ENCODE measurements around the gene KNOP1. TPM values are rescaled to one million over a fixed set of nuclear protein-coding genes. Genes with fewer than 3 reads are reported as not detected.

The KNOP1 gene
- total RNA-seq, 1 donor from 2014 or later: 24.2 TPM

GRCh38 chr16:19662351-19662750 lies 55.7 kb downstream of the KNOP1 start:
- no peaks in the 10 kb centered on the region for H3K27me3 Mint-ChIP-seq (ENCODE audit: unreplicated experiment)
- no peak for TF ChIP-seq CTCF (IDR thresholded peaks at IDR 0.05)
- peaks cover 35% of the 10 kb centered on the region for H3K36me3 Mint-ChIP-seq (ENCODE audit: unreplicated experiment)
- H3K9me3 Mint-ChIP-seq (ENCODE audit: unreplicated experiment): no peaks in the 10 kb centered on the region
- H3K27ac Mint-ChIP-seq (ENCODE audit: unreplicated experiment): no peak overlapping the region
- peaks cover 6% of the 10 kb centered on the region for H3K4me1 Mint-ChIP-seq (ENCODE audit: unreplicated experiment)
- DNase-seq (ENCODE audit: extremely low spot score, unreplicated experiment): no peak
- no peak overlapping the region for H3K4me3 Mint-ChIP-seq (ENCODE audit: unreplicated experiment)

GRCh38 chr16:19660432-19660831 lies 57.6 kb downstream of the KNOP1 start:
- no peaks in the 10 kb centered on the region for H3K9me3 Mint-ChIP-seq (ENCODE audit: unreplicated experiment)
- DNase-seq (ENCODE audit: extremely low spot score, unreplicated experiment): no peak
- no peak overlapping the region for H3K27ac Mint-ChIP-seq (ENCODE audit: unreplicated experiment)
- H3K4me3 Mint-ChIP-seq (ENCODE audit: unreplicated experiment): no peak overlapping the region
- TF ChIP-seq CTCF (IDR thresholded peaks at IDR 0.05): no peak
- no peaks in the 10 kb centered on the region for H3K27me3 Mint-ChIP-seq (ENCODE audit: unreplicated experiment)
- H3K4me1 Mint-ChIP-seq (ENCODE audit: unreplicated experiment): no peaks in the 10 kb centered on the region
- peaks cover 41% of the 10 kb centered on the region for H3K36me3 Mint-ChIP-seq (ENCODE audit: unreplicated experiment)

GRCh38 chr16:19659554-19659953 lies 58.5 kb downstream of the KNOP1 start:
- H3K27ac Mint-ChIP-seq (ENCODE audit: unreplicated experiment): no peak overlapping the region
- no peak overlapping the region for H3K4me3 Mint-ChIP-seq (ENCODE audit: unreplicated experiment)
- DNase-seq (ENCODE audit: extremely low spot score, unreplicated experiment): no peak
- no peak for TF ChIP-seq CTCF (IDR thresholded peaks at IDR 0.05)
- H3K9me3 Mint-ChIP-seq (ENCODE audit: unreplicated experiment): no peaks in the 10 kb centered on the region
- H3K27me3 Mint-ChIP-seq (ENCODE audit: unreplicated experiment): no peaks in the 10 kb centered on the region
- H3K36me3 Mint-ChIP-seq (ENCODE audit: unreplicated experiment): peaks cover 39% of the 10 kb centered on the region
- no peaks in the 10 kb centered on the region for H3K4me1 Mint-ChIP-seq (ENCODE audit: unreplicated experiment)

DNA sequence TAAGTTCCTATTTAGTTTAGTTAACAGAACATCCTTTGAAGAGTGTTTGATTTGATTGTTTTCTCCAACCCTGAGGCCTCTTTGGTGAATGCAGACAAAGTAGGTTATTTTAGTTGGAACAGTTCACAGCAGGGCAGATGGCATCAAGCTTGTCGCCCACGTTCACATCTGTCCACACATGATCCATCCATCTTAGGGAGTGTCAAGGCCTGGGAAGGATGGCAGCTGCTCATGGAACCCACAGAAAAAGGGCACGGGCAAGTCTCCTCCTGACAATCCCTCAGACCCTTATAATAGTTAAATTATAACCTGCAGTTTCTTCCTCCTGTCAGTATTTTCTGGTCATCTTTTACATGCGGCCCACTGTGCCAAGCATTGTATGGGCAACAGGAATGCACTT lies 60.2 kb downstream of the KNOP1 start:
- TF ChIP-seq CTCF (IDR thresholded peaks at IDR 0.05): no peak
- DNase-seq (ENCODE audit: extremely low spot score, unreplicated experiment): no peak
- H3K36me3 Mint-ChIP-seq (ENCODE audit: unreplicated experiment): peaks cover 47% of the 10 kb centered on the region

DNA sequence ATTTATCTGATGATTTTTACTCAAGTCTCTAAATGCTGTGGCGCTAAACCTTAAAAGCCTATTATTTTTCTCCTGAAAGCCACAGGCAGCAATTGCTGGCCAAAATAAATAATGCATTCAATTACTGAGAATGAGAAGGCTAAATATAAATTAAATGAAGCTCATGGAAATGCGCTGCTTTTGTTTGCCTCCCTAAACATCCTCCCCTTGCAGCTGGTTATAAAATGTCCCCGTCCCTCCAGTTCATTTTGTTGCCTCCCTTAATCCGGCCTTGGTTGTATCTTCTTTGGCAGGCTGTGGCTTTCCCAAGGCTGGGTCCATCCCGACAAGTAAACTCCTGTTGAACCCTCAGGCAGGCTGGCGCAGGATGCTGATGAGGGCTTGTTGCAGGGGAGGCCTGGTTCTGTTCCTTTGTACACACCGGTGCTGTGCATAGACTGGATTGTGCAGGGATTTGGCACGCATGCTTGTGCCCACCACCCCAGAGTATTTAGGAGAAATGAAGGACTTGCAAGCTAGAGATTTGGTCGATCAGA lies 62.7 kb downstream of the KNOP1 start:
- Mint-ChIP-seq H3K36me3 (ENCODE audit: unreplicated experiment) (peaks cover 65% of the 10 kb centered on the region), H3K27ac (ENCODE audit: unreplicated experiment) (no peak overlapping the region), H3K4me3 (ENCODE audit: unreplicated experiment) (no peak overlapping the region), H3K9me3 (ENCODE audit: unreplicated experiment) (no peaks in the 10 kb centered on the region), H3K4me1 (ENCODE audit: unreplicated experiment) (no peaks in the 10 kb centered on the region), H3K27me3 (ENCODE audit: unreplicated experiment) (no peaks in the 10 kb centered on the region)
- no peak for DNase-seq (ENCODE audit: extremely low spot score, unreplicated experiment)
- no peak for TF ChIP-seq CTCF (IDR thresholded peaks at IDR 0.05)

More for the DNA sequence above, 60.2 kb downstream of the KNOP1 start:
- no peak overlapping the region for H3K27ac Mint-ChIP-seq (ENCODE audit: unreplicated experiment)
- no peaks in the 10 kb centered on the region for H3K4me1 Mint-ChIP-seq (ENCODE audit: unreplicated experiment)
- H3K4me3 Mint-ChIP-seq (ENCODE audit: unreplicated experiment): no peak overlapping the region
- no peaks in the 10 kb centered on the region for H3K27me3 Mint-ChIP-seq (ENCODE audit: unreplicated experiment)
- H3K9me3 Mint-ChIP-seq (ENCODE audit: unreplicated experiment): no peaks in the 10 kb centered on the region
